Measurements from ENCODE around the gene ARID5B. TPM values are rescaled to one million over a fixed set of nuclear protein-coding genes. Genes with fewer than 3 reads are reported as not detected.

Gene ARID5B
- polyA plus RNA-seq, 1 of the 3 experiments (the other 2 are of a cell fraction), result 10.9 TPM

DNA sequence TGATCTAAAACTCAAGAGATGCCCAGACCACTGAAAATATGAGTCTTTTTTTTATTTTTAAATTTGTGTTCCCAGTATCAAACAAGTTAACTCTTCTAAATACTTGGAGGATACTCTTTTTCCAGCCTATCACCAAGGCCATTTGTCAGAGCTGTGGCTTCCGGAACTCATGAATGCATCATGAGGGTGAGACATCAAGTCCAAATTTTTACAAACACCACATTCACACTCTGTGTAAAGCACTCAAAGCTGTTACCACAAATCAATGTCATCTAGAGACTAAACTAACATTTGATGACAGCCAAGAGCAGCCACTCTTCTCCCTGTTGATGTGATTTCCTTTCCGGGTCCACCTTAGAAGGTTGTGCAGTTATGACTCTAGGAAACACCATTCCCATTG is 43.8 kb upstream of the ARID5B start:
- no peak overlapping the region for H3K27ac ChIP-seq (ENCODE audit: low read depth in 2 of 2, low read length in 1 of 2)
- H3F3A ChIP-seq (replicated peaks; ENCODE audit: insufficient read depth), result no peaks in the 10 kb centered on the region
- WGBS (ENCODE audit: low lambda C conversion rate), result 89% methylated on average over 2 of the region's 2 CpGs
- H3K4me1 ChIP-seq (ENCODE audit: control insufficient read depth in 1 of 2, insufficient read depth in 2 of 2, low read depth in 1 of 2, low read length in 1 of 2), result no peaks in the 10 kb centered on the region
- no peak for DNase-seq
- no peak overlapping the region for H3K4me2 ChIP-seq
- no peaks in the 10 kb centered on the region for H3K36me3 ChIP-seq (replicated peaks in 1 of 2; ENCODE audit: control insufficient read depth in 1 of 2, insufficient read depth in 2 of 2, low read length in 1 of 2)
- CTCF ChIA-PET, result interaction anchor here (1.4 kb wide), 1 partner anchor 107 kb away, joined by 3 read pairs; no protein-coding TSS in a partner anchor
- no peaks in the 10 kb centered on the region for H3K27me3 ChIP-seq (ENCODE audit: insufficient read depth)
- H2AFZ ChIP-seq (ENCODE audit: low read depth), result no peak overlapping the region
- POLR2A ChIA-PET, result no interaction called here
- H3K9me3 ChIP-seq, result no peaks in the 10 kb centered on the region
- no peak overlapping the region for H3K9ac ChIP-seq
- H3K79me2 ChIP-seq (ENCODE audit: insufficient read depth), result no peaks in the 10 kb centered on the region
- H3K9me2 ChIP-seq, result no peaks in the 10 kb centered on the region
- H4K20me1 ChIP-seq (ENCODE audit: insufficient read depth), result no peaks in the 10 kb centered on the region
- no peak overlapping the region for H3K4me3 ChIP-seq (ENCODE audit: low read depth in 2 of 2, low read length in 1 of 2)
- TF ChIP-seq GATA2 (CRISPR knock-in tag; IDR thresholded peaks at IDR 0.05) (no peak), SMC3 (IDR thresholded peaks at IDR 0.05; ENCODE audit: low read depth, low read length) (no peak), JUND (IDR thresholded peaks at IDR 0.05) (no peak), TCF12 (IDR thresholded peaks at IDR 0.05) (no peak), RFX5 (IDR thresholded peaks at IDR 0.05; ENCODE audit: low read length) (no peak), FOXJ3 (CRISPR knock-in tag; IDR thresholded peaks at IDR 0.05) (no peak), GABPA (IDR thresholded peaks at IDR 0.05; ENCODE audit: low read depth) (no peak), RCOR1 (IDR thresholded peaks at IDR 0.05; ENCODE audit: low read length) (no peak), SIN3A (IDR thresholded peaks at IDR 0.05; ENCODE audit: borderline replicate concordance, low read depth, low read length) (no peak), RXRA (IDR thresholded peaks at IDR 0.05; ENCODE audit: borderline replicate concordance, low read depth) (no peak), EP300 (IDR thresholded peaks at IDR 0.05; ENCODE audit: borderline replicate concordance in 1 of 2, low read depth in 1 of 2, low read length in 1 of 2) (no peak)
- TF ChIP-seq, protein P1, sequence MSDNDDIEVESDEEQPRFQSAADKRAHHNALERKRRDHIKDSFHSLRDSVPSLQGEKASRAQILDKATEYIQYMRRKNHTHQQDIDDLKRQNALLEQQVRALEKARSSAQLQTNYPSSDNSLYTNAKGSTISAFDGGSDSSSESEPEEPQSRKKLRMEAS (IDR thresholded peaks at IDR 0.05; ENCODE audit: low read depth), result no peak
- TF ChIP-seq, protein P2, sequence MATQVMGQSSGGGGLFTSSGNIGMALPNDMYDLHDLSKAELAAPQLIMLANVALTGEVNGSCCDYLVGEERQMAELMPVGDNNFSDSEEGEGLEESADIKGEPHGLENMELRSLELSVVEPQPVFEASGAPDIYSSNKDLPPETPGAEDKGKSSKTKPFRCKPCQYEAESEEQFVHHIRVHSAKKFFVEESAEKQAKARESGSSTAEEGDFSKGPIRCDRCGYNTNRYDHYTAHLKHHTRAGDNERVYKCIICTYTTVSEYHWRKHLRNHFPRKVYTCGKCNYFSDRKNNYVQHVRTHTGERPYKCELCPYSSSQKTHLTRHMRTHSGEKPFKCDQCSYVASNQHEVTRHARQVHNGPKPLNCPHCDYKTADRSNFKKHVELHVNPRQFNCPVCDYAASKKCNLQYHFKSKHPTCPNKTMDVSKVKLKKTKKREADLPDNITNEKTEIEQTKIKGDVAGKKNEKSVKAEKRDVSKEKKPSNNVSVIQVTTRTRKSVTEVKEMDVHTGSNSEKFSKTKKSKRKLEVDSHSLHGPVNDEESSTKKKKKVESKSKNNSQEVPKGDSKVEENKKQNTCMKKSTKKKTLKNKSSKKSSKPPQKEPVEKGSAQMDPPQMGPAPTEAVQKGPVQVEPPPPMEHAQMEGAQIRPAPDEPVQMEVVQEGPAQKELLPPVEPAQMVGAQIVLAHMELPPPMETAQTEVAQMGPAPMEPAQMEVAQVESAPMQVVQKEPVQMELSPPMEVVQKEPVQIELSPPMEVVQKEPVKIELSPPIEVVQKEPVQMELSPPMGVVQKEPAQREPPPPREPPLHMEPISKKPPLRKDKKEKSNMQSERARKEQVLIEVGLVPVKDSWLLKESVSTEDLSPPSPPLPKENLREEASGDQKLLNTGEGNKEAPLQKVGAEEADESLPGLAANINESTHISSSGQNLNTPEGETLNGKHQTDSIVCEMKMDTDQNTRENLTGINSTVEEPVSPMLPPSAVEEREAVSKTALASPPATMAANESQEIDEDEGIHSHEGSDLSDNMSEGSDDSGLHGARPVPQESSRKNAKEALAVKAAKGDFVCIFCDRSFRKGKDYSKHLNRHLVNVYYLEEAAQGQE (IDR thresholded peaks at IDR 0.05; ENCODE audit: low read depth, low read length), result no peak
- TF ChIP-seq, protein P3, sequence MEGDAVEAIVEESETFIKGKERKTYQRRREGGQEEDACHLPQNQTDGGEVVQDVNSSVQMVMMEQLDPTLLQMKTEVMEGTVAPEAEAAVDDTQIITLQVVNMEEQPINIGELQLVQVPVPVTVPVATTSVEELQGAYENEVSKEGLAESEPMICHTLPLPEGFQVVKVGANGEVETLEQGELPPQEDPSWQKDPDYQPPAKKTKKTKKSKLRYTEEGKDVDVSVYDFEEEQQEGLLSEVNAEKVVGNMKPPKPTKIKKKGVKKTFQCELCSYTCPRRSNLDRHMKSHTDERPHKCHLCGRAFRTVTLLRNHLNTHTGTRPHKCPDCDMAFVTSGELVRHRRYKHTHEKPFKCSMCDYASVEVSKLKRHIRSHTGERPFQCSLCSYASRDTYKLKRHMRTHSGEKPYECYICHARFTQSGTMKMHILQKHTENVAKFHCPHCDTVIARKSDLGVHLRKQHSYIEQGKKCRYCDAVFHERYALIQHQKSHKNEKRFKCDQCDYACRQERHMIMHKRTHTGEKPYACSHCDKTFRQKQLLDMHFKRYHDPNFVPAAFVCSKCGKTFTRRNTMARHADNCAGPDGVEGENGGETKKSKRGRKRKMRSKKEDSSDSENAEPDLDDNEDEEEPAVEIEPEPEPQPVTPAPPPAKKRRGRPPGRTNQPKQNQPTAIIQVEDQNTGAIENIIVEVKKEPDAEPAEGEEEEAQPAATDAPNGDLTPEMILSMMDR (IDR thresholded peaks at IDR 0.05), result no peak
- TF ChIP-seq, protein P4, sequence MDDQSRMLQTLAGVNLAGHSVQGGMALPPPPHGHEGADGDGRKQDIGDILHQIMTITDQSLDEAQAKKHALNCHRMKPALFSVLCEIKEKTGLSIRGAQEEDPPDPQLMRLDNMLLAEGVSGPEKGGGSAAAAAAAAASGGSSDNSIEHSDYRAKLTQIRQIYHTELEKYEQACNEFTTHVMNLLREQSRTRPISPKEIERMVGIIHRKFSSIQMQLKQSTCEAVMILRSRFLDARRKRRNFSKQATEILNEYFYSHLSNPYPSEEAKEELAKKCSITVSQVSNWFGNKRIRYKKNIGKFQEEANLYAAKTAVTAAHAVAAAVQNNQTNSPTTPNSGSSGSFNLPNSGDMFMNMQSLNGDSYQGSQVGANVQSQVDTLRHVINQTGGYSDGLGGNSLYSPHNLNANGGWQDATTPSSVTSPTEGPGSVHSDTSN (IDR thresholded peaks at IDR 0.05), result no peak
- TF ChIP-seq, protein P5, sequence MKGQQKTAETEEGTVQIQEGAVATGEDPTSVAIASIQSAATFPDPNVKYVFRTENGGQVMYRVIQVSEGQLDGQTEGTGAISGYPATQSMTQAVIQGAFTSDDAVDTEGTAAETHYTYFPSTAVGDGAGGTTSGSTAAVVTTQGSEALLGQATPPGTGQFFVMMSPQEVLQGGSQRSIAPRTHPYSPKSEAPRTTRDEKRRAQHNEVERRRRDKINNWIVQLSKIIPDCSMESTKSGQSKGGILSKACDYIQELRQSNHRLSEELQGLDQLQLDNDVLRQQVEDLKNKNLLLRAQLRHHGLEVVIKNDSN (IDR thresholded peaks at IDR 0.05; ENCODE audit: borderline replicate concordance, low read depth), result no peak
